GM12891 (cell line): ENCODE measurements around the gene APC2.

ENCODE experiments used
- DNase-seq: peaks from one replicate; pipeline ENCODE4 v3.0.0; 2011; ENCODE audit warnings: low spot score; ENCODE audit not compliant: insufficient read length
- FAIRE-seq: peaks from 2 replicates; lab custom pipeline; 2011; peaks lifted over from hg19 to GRCh38; lab: Jason Lieb, UNC
- PAX5 ChIP-seq: IDR thresholded peaks from 2 replicates; pipeline ENCODE4 v1.6.1; 2011; ENCODE audit warnings: low read length, moderate library complexity, mild to moderate bottlenecking; ENCODE audit not compliant: insufficient read depth, severe bottlenecking
- POLR2A ChIP-seq: IDR thresholded peaks from 2 replicates; pipeline ENCODE4 v1.6.1; 2011; ENCODE audit warnings: low read depth, low read length, control low read depth
- POLR2AphosphoS5 ChIP-seq: IDR thresholded peaks from 2 replicates; pipeline ENCODE4 v1.6.1; 2011; ENCODE audit warnings: low read depth, low read length, control low read depth
- POU2F2 ChIP-seq: IDR thresholded peaks from 2 replicates; pipeline ENCODE4 v1.6.1; 2011; ENCODE audit warnings: low read depth, mild to moderate bottlenecking, control low read depth, low read length, moderate library complexity
- SPI1 ChIP-seq: IDR thresholded peaks from 2 replicates; pipeline ENCODE4 v1.6.1; 2011; ENCODE audit warnings: low read depth, low read length, control low read depth
- TAF1 ChIP-seq: IDR thresholded peaks from 2 replicates; pipeline ENCODE4 v1.6.1; 2011; ENCODE audit warnings: low read depth, low read length, control low read depth

The APC2 gene

GRCh38 chr19:1421958-1422305 is 28.0 kb upstream of the APC2 start:
- TF ChIP-seq POLR2AphosphoS5 (no peak), PAX5 (no peak), SPI1 (no peak)
- no peak for FAIRE-seq
- no peak for DNase-seq

GRCh38 chr19:1422360-1422759 is 27.6 kb upstream of the APC2 start:
- FAIRE-seq (no peak), DNase-seq (no peak)
- TF ChIP-seq POU2F2 (no peak), SPI1 (no peak), POLR2A (no peak), PAX5 (no peak), TAF1 (no peak), POLR2AphosphoS5 (no peak)

DNA sequence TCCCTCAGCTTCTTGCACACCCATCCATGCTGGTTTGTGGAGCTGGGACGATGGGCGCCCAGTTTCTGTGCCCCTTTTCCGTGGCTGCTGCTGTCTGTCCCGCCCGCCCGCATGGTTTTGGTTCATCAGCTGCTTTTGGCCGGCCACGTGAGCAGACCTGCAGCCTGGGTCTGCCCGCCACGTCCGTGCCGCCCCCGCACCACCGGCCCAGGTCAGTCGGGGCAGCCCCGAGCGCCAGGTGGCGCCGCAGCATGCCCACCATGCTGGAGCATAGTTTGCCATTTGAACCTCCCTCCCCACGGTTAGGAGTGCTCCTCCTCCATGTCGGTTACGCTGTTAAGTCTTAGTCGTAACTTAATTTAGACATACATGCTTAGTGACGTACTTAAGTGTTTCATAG is 27.0 kb upstream of the APC2 start:
- TF ChIP-seq POU2F2 (no peak), POLR2AphosphoS5 (no peak), TAF1 (no peak), PAX5 (no peak), SPI1 (no peak), POLR2A (no peak)
- FAIRE-seq = no peak

DNA sequence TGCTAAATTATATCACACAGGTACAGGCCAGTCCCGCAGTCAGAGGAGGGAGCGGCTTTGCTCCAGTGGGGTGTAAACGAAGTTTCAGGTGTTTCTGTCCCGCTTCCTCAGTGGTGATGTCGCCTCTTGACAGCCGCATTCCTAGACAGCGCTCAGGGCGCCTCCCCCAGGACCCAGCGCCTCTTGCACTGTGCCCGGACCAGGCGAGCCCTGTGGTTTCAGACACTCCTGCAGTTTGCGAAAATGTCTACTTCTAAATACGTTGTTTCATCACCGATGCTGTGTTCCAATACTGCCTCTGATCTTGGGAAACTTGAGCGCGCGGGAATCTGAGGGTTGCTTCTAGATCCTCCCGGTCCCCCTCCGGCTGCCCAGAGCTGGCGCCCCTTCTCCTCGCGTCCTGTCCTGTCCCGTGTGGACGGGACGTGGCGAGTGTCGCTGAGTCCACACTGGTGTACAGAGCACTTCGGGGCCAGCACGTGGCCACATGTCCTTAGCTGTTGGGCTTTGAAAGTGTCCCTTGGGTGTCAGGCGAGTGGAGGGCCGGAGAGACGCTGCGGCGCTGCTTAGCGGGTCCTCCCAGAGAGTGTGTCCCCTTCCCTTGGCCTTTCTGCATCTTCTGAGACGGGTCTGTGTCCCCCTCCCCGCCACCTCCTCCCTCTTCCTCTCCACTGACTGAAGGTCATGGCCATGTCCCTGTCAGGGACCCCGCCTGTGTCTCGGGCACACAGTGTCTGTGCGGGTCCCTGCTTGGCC is 26.3 kb upstream of the APC2 start:
- TF ChIP-seq PAX5 (no peak), POLR2AphosphoS5 (no peak), POU2F2 (no peak), SPI1 (no peak), POLR2A (no peak), TAF1 (no peak)
- FAIRE-seq (no peak), DNase-seq (no peak)

More for the DNA sequence above, 27.0 kb upstream of the APC2 start:
- no peak for DNase-seq

GRCh38 chr19:1424192-1424955 is 25.5 kb upstream of the APC2 start:
- no peak for TF ChIP-seq PAX5
- no peak for TF ChIP-seq POU2F2
- no peak; the same call in 1 of the 2 replicates for TF ChIP-seq POLR2AphosphoS5
- no peak for DNase-seq
- no peak for FAIRE-seq

DNA sequence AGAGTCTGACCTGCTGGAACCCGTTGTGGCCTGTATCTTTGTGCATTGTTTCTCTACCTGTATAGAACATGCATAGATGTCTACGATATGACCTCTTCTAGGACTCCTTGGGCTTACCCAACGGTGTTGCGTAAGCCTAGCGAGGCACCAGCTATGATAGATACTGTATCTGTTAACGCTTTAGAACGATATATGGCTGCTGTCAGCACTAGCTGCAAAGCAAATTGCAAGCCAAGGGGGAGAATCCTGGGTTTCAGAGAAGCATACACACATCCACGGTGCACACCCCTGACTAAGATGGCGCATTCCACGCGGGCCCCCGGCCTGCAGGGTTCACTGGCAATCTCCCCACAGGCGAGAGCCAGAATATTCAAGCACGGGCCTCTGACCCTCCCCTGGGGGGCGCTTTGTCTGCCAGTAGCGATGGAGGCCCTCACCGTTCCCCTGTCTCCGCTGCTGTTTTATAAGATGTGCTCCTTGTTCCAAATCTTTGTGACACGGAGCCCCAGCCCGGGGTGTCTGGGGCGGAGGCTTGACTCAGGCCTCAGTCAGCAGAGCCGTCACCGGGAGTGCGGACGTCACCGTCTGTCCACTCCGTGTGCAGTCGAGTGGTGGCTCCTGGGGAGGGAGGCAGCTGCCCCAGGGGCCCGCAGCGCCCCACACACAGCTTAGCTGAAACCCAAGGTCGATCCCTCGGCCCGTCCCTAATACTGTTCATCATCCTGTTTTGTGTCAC is 24.7 kb upstream of the APC2 start:
- no peak for TF ChIP-seq TAF1
- TF ChIP-seq POLR2AphosphoS5 = 0 out of 2 replicates have a peak, but pooled peaks have one; percentile 19
- FAIRE-seq = no peak
- DNase-seq = no peak

GRCh38 chr19:1425902-1426301 is 24.0 kb upstream of the APC2 start:
- no peak for TF ChIP-seq PAX5
- TF ChIP-seq TAF1 = no peak
- TF ChIP-seq POLR2A = no peak
- TF ChIP-seq POU2F2 = no peak
- TF ChIP-seq POLR2AphosphoS5 = no peak
- TF ChIP-seq SPI1 = no peak
- FAIRE-seq (no peak), DNase-seq (no peak)

DNA sequence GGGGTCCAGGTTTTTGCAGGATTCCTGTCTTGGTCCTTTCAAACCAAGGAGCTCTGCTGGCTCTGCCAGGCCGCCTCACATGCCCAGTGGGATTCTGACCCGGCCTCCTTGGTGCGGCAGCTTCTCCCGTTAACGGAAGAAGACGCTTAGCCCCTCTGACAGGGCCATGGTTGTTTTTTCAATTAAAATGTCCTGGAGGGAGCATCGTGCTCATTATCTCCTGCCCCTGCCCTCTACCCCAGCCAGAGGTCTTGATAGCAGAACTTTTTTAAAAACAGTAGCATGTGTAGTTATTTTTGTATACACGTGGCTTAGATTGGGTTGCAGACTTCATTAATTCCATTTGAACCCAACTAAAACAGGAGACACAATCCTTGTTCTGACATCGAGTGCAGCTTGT is 23.2 kb upstream of the APC2 start:
- no peak for DNase-seq
- FAIRE-seq = no peak
- TF ChIP-seq POLR2A (no peak), POLR2AphosphoS5 (no peak), POU2F2 (no peak), TAF1 (no peak), PAX5 (no peak), SPI1 (no peak)

DNA sequence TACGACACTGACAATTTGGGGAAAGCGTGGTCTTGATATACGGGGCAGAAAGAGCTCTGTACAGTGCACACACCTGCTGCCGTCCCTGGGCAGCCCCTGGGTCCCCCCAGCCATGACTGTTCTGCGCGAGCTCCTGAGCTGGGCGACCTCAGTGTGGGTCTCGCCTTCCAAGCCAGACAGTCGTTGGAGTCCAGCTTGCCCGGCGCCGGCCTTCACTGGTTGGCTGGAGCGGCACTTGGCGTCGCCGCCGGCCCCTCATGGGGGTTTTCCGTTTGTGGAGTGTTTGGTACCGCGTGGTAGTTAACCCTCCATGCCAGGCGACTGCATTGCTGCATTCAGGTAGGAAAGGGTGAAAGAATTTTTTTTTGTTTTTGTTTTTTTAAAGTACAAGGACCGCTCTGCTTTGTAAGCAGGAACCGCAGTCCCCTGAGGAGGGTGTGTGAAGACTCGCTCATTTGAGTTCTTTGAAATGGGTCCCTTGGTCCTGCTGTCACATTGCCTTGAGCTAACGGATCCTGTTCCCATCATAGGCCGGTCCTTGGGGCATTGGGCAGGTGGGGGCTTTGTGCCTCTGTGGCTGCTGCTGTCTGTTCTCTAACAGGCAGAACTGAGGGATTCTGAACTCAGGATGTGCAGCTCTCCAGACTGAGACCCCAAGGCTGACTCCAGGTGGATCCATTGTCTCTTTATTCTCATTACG is 22.6 kb upstream of the APC2 start:
- no peak for TF ChIP-seq PAX5
- TF ChIP-seq SPI1 = no peak
- TF ChIP-seq POU2F2 = no peak
- TF ChIP-seq TAF1 = no peak
- no peak for TF ChIP-seq POLR2A
- TF ChIP-seq POLR2AphosphoS5 = no peak
- FAIRE-seq (no peak), DNase-seq (no peak)
